ENCODE data around the gene SLC16A12. TPM values are rescaled to one million over a fixed set of nuclear protein-coding genes. Genes with fewer than 3 reads are reported as not detected.
A peak's percentile ranks its signal among the peaks of the same experiment; 100 is the strongest.

The SLC16A12 gene, protein sequence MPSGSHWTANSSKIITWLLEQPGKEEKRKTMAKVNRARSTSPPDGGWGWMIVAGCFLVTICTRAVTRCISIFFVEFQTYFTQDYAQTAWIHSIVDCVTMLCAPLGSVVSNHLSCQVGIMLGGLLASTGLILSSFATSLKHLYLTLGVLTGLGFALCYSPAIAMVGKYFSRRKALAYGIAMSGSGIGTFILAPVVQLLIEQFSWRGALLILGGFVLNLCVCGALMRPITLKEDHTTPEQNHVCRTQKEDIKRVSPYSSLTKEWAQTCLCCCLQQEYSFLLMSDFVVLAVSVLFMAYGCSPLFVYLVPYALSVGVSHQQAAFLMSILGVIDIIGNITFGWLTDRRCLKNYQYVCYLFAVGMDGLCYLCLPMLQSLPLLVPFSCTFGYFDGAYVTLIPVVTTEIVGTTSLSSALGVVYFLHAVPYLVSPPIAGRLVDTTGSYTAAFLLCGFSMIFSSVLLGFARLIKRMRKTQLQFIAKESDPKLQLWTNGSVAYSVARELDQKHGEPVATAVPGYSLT
- total RNA-seq = 10.3 TPM

- DNase-seq (ENCODE audit: low spot score) (no peak), ATAC-seq (peak; percentile 70)
- intact Hi-C loops (cut with DNase I) = no loop called here
Measured at GRCh38 chr10:89535171-89536012, at the start of gene SLC16A12. Gene SLC16A12 (minus strand): TSS chr10:89535594. CDS start chr10:89462578, 73,016 bp downstream.

- ATAC-seq (no peak), DNase-seq (ENCODE audit: low spot score) (no peak)
- intact Hi-C loops (cut with DNase I) = no loop called here
Measured at GRCh38 chr10:89582022-89582421, 46.6 kb upstream of the SLC16A12 start.

- intact Hi-C loops (cut with DNase I) = no loop called here
- no peak for DNase-seq (ENCODE audit: low spot score)
- ATAC-seq = no peak
Measured at GRCh38 chr10:89580243-89580642, 44.8 kb upstream of the SLC16A12 start.

DNA sequence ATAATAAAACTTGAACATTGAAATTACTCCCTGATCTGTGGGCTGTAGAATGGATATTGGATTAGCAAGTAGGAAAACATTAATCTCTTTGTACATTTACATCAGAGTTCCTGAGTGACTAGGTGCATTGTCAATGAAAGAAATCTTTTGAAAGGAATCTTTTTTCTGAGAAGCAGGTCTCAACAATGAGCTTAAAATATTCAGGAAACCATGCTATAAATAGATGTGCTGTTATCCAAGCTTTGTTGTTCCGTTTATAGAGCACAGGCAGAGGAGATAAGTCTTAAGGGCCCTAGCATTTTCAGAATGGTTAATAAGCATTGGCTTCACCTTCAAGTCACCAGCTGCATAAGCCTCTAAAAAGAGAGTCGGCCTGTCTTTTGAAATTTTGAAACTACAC is 41.3 kb upstream of the SLC16A12 start:
- intact Hi-C loops (cut with DNase I) = no loop called here
- no peak for DNase-seq (ENCODE audit: low spot score)
- no peak for ATAC-seq

GRCh38 chr10:89576022-89576421 is 40.6 kb upstream of the SLC16A12 start:
- ATAC-seq = no peak
- intact Hi-C loops (cut with DNase I) = no loop called here
- DNase-seq (ENCODE audit: low spot score) = no peak

GRCh38 chr10:89575031-89575430 is 39.6 kb upstream of the SLC16A12 start:
- intact Hi-C loops (cut with DNase I) = no loop called here
- ATAC-seq = no peak
- DNase-seq (ENCODE audit: low spot score) = no peak

GRCh38 chr10:89574368-89574767 is 39.0 kb upstream of the SLC16A12 start:
- DNase-seq (ENCODE audit: low spot score) (no peak), ATAC-seq (peak; percentile 26)
- intact Hi-C loops (cut with DNase I) = no loop called here

DNA sequence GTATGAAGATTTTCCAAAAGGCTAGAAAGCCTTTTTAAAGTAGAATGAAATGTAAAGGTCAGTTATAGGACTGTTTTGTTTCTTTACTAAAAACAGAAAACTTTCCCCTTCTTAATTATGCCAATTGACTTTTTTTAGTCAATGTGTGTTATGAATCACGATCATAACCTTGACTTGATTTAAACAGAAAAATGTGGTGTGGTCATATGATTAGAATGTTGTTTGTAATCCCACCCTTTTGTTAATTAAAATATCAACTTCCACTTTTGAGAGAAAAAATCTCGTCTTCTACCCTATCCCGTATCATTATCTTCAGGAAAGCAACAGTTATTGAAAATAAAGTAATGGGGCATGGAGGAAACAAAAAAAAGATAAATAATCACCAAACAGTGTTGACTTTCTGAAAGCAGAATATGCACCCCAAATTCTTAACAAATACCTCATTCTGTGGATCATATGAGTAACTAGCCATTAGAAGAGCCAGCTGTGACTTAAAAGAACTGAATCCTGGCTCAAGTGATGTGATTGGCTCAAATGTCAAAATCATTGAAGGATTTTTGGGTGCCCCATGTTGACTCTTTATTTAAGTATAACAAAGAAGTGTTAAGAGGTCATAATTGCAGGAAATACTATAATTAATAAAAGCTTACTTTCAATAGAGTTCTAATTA is 32.3 kb upstream of the SLC16A12 start:
- ATAC-seq (no peak), DNase-seq (ENCODE audit: low spot score) (no peak)
- intact Hi-C loops (cut with DNase I) = loop anchor here (10.0 kb wide), 1 partner anchor 143 kb away; no protein-coding TSS in a partner anchor

- intact Hi-C loops (cut with DNase I) = loop anchor here (10.0 kb wide), 1 partner anchor 142 kb away; no protein-coding TSS in a partner anchor
- no peak for ATAC-seq
- DNase-seq (ENCODE audit: low spot score) = no peak
Measured at GRCh38 chr10:89566992-89567391, 31.6 kb upstream of the SLC16A12 start.

DNA sequence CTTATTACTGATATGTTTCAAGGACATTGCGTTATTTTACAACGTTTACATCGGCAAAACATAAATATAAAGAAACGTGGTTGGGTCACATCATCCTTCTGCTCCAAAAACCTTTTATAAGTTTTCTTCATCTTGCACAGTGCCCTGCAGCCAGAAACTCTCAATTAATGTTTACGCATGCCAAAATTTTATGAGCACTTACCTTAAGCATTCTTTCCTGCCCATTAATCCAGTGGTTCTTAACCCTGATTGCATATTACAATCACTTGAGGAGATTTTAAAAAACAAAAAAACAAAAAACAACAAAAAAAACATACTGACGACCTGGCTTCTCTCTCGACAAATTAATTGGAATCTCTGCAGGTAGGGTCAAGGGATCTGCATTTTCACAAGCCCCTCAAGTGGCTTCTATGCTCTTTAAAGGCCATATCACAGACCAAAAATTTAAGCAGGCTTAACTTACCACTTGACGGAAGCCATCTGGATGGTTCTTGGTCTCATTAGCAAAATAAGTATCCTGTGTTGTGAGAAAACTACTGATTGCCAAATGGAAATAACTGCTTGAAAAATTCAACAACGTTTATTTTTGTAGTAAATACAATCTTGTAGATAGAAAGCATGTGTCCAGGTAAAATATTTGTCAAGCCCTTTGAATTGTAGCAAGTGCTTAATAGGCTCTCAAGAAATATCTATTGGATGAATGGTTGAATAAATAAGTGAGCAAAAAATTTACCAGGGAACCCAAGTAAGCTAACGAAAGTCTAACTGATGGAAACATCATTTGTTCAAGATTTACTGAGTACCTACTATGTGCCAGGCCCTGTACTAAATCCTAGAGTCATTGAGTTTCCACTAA is 30.9 kb upstream of the SLC16A12 start:
- ATAC-seq (no peak), DNase-seq (ENCODE audit: low spot score) (no peak)
- intact Hi-C loops (cut with DNase I) = loop anchor here (10.0 kb wide), 1 partner anchor 142 kb away; no protein-coding TSS in a partner anchor

DNA sequence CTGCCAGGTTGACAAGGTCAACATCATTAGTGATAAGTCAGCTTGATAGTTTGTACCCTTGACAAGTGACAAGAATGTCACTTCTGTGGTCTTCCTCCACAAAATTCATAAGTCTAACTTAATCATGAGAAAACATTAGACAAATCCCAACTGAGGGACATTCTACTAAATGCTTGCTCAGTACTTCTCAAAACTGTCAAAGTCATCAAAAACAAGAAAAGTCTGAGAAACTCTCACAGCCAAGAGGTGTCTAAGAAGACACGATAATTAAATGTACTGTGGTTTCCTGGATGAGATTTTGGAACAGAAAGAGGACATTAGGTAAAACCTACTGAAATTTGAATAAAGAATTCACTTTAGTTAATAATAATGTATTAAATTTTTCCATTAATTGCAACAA is 29.8 kb upstream of the SLC16A12 start:
- ATAC-seq = no peak
- intact Hi-C loops (cut with DNase I) = loop anchor here (10.0 kb wide), 1 partner anchor 140 kb away; no protein-coding TSS in a partner anchor
- DNase-seq (ENCODE audit: low spot score) = no peak

DNA sequence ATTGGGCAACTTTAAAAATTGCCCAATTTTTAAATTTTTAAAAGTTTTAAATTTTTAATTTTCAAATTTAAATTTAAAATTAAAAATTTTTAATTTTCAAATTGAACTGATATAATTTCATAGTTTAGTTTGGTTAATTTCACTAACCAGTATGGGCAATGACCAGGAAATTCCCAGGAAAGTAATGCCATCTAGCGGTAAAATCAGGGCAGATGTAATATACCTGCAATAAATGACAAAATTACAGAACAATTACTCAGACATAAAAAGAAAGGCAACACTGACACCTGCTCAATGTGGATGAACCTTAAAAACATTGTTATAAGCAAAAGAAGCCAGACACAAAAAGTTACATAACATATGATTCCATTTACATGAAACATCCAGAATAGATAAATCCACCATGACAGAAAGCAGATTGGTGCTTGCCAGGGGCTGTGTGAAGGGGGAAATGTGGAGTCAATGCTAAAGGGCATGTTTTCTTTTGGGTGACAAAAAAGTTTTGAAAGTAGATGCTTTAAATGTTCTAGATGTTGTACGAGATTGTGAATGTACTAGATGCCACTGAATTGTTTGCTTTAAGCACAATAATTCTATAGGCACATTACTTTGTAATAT is 28.6 kb upstream of the SLC16A12 start:
- intact Hi-C loops (cut with DNase I) = loop anchor here (10.0 kb wide), 1 partner anchor 139 kb away; no protein-coding TSS in a partner anchor
- ATAC-seq (peak; percentile 75), DNase-seq (ENCODE audit: low spot score) (no peak)

DNA sequence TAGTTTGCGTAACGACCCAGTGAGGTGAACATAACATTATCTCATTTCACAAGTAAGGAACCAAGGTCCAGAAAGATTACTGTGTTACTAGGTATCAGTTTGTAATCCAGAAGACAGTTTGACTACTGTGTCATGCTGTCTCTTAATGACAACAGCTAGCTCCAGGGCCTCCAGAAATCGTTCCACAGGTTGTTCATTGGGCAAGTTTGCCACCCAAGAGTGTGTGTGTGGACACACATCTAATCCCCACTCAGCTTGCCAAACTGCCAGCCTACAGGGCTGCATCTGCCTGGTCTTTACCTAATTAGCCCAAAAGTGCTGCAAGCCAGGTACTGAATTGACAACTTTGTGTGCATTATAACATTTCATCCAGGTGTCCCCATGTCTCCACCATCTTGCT is 27.9 kb upstream of the SLC16A12 start:
- ATAC-seq (no peak), DNase-seq (ENCODE audit: low spot score) (no peak)
- intact Hi-C loops (cut with DNase I) = loop anchor here (10.0 kb wide), 1 partner anchor 139 kb away; no protein-coding TSS in a partner anchor

DNA sequence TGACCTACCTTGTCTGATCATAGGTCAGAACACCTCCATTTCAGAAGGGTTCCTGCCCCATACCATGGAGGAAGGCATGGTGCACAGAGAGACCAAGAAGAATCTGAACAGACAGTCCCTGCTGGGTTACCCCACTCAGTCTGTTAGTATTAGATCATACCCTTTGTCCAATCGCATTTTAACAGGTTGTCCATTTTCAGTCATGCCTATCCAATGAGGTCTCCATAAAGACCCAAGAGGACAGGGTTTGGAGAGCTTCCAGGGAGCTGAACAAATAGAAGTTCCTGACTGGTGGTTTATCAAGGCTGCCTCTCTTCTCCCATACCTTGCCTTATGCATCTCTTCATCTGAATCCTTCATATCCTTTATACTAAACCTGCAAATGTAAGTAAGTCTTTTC is 21.2 kb upstream of the SLC16A12 start:
- ATAC-seq (no peak), DNase-seq (ENCODE audit: low spot score) (no peak)
- intact Hi-C loops (cut with DNase I) = no loop called here

DNA sequence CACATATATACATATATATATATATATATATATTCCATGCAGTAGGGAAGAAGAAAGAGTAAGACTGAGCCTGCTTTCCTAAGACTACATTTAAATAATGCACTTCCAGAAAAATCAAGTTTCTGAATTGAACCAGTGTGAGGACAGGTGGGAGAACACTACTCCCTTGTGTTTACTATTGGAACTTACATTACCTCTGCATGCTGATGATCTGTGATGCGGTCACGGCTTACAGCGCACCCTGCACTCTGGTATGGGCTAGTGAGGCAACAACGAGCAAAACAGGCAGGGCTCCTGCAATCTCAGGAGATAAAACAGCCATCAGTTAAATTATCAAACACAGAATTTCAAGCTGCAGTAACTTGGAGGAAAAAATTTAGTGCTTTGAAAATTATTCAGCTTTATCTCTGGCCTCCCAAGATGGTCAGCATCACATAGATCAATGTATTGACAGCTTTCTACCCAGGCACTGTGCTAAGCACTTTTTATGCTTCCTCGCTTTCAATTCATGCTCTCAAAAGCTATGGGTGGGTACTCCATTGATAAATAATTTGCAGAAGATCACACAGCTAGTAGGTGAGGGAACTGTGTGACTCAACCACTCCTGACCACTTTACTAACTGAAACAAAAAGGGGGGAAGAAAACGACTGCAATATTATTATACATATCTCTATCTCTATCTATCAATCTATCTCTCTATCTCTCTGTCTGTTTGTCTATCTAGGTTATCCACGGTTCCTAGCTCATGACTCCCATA is 20.5 kb upstream of the SLC16A12 start:
- ATAC-seq (peak; percentile 60), DNase-seq (ENCODE audit: low spot score) (no peak)
- intact Hi-C loops (cut with DNase I) = no loop called here

GRCh38 chr10:89554433-89554832 is 19.0 kb upstream of the SLC16A12 start:
- DNase-seq (ENCODE audit: low spot score) = no peak
- intact Hi-C loops (cut with DNase I) = no loop called here
- no peak for ATAC-seq
